HG03045 (cell line): Measurements from ENCODE around the gene PANK4.
A peak's percentile ranks its signal among the peaks of the same experiment; 100 is the strongest.
"Not testable (repeated sequence)": the region's sequence is repeated elsewhere in the genome, so short reads cannot be mapped to it uniquely, and the experiment has no call there.

ENCODE experiments used
- ATAC-seq: cut with Tn5 transposase; IDR thresholded peaks from one replicate; pipeline ENCODE4 v1.9.1; 2021; ENCODE audit warnings: mild to moderate bottlenecking, moderate library complexity; ENCODE audit not compliant: unreplicated experiment

The PANK4 gene

DNA sequence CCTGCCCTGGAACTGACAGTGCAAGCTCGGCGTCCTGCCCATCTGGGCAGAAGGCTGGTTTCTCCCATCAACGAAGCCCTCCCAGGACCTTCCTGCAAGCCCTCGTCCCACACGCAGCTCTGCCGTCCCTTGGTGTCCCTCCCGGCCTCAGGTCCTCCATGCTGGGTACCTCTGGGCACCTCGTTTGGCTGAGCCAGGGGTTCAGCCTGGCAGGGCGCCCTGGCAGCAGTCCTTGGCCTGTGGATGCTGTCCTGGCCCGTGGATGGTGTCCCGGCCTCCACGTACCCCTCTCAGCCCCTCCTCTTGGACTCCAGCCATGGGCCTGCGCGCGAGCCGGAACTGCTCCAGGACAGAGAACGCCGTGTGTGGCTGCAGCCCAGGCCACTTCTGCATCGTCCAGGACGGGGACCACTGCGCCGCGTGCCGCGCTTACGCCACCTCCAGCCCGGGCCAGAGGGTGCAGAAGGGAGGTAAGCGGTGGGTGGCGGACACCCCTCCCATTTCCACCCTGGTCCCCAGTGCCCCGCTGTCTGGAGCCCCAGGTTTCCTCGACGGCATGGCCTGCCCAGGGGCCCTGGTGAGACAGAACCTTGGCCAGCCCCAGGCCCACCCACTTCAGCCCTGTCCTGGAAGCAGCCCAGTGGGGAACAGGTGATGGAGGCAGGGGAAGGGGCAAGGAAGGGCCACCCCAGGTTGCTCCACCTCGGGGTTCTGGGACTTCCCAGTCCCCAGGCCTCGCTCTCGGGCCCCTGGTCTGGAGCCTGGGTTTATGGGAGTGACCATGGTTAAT lies 33.3 kb upstream of the PANK4 start:
- ATAC-seq, result no peak

DNA sequence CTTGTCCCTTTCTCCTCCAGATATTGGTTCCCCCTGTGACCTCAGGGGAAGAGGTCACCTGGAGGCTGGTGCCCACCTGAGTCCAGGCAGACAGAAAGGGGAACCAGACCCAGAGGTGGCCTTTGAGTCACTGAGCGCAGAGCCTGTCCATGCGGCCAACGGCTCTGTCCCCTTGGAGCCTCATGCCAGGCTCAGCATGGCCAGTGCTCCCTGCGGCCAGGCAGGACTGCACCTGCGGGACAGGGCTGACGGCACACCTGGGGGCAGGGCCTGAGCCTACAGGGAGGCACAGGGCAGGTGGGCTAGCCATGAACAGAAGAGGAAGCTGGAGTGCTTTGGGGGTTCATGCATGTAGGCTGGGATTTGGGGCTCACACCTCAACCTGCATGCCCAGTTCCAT lies 32.5 kb upstream of the PANK4 start:
- no peak for ATAC-seq

DNA sequence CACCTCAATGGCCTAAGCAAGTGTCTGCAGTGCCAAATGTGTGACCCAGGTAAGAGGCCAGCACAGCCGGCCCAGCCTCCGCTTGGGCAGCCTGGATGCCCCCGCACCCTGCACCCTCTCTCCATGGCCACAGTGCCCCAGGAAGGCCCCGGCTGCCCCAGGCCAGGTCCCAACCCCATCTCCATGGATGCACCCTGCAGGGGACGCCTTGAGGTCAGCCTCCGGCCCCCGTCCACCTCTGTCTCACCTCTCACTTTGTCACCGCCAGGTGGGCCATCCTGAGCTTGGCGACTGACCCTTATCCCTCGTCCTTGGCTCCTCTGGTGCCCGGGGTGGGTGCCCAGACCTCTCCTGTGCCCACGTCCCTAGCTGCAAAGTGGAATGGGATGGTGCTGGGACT lies 32.0 kb upstream of the PANK4 start:
- no peak for ATAC-seq

DNA sequence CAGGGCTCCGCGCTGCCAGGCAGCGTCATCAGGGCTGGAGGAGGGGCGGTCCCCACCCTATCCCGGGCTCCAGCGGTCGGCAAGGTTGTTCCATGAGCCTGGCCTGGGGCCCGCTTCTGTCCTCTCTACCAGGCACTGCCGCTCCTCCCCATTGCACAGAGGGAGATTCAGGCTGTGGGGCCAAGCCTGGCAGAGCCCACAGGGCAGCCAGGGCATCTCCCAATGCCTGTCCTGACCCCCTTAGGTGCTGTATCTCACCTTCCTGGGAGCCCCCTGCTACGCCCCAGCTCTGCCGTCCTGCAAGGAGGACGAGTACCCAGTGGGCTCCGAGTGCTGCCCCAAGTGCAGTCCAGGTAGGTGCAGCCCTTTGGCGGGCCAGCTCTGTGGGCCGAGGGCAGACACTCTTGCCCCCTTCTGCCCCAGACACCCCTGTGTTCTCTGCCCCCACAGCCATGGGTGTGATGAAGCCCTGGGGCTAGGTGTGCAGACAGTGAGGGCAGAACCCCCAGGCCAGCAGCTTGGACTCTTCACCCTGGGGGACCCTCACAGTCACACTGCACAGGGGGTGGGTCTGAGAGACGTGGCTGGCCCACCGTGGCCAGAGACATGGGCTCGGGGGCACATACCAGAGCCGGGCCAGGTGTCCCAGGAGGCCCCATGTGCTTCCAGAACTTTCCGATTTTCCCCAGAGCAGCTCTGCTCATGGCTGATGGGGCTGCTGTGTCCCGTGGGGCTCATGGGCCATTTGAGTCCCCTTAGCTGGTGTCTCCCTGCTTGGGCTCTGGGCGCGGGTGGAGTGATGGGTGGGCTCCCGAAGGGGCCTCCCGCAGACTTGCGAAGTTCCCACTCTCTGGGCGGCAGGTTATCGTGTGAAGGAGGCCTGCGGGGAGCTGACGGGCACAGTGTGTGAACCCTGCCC lies 31.3 kb upstream of the PANK4 start:
- ATAC-seq, result no peak

DNA sequence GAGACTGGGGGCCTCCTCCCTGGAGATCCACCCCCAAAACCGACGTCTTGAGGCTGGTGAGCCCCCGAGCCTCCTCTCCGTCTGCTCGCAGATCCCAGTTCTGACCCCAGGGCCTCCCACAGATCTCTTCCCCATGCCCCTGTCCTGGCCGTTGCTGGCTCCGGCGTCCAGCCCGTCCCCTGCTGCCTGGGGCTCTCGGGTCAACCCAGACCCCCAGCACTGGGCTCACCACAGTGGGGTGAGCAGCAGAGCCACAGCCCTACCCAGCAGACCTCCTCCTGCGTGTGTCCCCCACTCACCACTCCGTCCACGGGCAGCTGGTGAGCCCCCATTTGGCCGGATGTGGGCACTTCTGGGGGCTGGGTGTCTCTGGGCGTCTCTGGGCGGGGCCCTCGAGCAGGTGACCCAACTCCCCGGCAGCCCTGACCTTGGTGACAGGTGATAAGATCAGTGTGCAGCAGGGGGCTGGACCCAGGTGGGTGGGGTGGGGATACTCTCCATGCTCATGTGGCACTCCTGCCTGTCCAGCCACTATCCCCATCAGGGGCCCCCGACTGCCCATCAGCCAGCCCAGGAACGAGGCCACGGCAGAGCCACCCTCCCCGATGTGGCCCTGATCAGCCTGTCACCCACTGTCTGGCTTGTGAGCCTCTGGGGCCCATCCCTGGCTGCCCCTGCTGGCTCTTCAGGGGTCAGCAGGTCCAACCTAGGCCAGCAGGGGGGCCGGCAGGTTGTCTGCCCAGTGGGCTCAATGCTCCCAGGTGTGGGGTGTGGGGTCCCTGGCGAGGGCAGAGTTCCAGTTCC lies 30.5 kb upstream of the PANK4 start:
- no peak for ATAC-seq

DNA sequence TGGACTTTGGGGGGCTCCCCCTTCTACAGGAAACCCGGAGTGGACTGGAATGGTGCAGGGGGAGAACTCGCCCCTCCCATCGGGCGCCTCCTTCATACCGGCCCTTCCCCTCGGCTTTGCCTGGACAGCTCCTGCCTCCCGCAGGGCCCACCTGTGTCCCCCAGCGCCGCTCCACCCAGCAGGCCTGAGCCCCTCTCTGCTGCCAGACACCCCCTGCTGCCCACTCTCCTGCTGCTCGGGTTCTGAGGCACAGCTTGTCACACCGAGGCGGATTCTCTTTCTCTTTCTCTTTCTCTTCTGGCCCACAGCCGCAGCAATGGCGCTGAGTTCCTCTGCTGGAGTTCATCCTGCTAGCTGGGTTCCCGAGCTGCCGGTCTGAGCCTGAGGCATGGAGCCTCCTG lies 29.9 kb upstream of the PANK4 start, which contains the start of gene TNFRSF14:
TSS of gene TNFRSF14 (plus strand) at position 95 of the 401 bp plus-strand sequence. CDS start at position 389, 294 bp downstream.
- no peak for ATAC-seq

DNA sequence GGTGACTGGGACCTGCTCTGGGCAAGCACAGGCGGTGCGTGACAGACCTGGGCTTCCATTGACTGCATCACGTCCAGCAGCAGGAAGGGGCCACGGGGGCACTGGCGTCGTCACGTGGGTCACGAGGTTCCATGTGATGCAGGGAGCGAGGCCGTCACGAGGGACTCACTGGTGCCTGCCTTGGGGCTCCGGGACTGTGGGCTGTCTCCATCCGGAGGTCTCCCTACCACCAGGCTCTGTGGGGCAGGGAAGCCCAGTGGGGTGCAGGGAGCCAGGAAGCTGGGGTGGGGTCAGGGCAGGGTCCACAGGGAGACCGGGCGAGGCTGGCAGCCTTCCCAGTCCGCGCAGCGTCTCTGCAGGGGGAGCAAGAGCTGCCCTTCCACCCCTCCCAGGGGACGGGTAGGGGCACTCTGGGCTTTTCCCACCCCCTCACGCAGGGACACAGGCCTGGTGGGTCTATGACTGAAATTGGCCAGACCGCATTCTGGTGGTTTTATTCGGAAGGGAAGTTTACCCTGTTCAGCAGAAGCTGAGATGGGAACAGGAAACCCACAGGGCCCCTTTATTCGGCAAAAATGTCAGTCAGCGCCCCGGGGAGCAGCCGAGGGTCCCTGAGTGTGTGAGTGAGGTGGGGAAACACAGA lies 29.4 kb upstream of the PANK4 start:
- ATAC-seq, result no peak

DNA sequence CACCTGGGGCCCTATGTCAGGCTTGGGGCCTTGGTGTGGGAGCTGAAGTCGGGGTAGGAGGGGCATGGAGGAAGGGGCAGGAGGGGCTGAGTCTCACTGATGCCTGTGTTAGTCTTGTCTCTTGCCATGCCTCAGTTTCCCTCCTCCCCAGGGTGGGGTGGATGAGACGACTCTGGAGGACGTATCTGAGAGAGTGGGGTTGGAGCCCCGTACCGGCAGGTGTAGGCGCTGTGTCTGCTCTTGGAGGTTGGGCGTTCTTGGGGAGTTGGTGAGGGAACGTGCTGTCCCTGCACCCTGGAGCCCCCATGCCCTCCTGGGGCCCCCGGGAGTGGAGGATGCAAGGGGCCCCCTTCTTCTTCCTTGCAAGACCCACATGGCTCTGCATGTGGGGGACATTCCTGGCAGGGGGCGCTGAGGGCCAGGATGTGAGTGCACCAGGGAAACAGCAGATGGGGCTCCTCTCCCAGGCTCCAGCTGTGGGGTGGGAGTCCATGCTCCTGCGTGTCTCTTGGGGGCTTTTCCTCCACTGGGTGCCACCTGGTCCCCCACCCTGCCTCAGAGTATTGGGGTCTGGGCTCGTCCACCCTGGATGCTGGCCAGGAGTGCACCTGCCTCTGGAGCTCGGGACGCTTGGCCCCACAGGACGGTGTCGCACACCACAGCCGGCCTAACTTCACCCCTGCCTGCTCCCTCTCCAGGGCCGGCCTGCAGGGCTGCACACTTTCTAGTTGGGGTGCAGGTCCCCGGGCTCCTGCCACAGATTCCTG lies 28.4 kb upstream of the PANK4 start:
- no peak for ATAC-seq

DNA sequence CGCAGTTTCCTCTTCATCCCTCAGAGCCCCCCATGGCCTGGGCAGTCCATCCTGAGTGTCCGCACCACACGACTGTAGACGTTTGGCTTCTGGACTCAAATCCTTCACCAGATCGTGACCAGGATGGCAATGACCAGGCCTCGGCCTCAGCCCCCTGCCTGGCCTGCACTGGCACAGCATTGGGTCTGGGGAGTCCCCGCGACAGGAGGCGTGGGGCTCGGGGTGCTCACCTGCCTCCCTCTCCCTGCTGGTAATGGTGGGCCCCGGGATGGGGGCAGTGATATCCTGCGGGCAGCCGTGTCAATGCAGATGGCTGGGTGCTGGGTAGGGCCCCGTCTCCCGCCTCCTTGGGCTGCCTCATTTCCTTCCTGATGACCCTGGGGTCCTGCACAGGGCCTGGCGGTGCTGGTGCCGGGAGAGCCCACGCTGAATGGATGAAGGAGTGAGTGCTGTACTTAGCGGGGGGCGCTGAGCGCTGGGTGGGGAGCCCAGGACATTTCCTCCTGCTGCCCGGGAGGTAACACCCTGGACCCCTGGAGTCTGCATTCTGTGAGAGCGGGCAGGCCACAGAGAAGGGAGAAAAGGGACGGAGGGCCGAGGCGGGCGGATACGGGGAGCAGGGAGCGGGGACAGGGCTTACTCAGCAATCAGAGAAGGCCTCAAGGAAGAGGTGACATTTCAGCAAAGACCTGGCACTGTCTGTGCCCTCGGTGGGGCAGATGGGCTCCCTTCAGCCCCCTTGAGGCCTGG lies 27.6 kb upstream of the PANK4 start:
- ATAC-seq, result no peak

DNA sequence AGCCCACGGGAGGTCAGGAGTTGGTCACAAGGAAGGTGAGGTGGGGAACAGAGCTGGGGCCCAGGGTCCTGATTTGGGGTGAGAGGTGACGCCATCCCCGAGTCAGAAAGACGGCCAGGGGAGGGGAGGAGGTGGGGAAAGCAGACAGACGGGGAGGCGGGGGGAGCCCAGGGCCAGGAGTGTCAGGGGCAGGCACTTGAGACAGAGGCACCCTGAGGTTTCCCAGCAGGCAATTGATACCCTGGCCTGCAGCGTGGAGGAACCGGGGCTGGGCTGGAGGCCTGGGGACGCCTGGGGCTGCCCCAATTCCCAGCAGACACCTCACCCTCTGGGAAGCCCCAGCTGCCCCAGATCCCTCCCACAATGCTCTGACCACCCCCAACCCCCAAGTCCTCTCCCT lies 26.7 kb upstream of the PANK4 start:
- not testable (repeated sequence) for ATAC-seq

DNA sequence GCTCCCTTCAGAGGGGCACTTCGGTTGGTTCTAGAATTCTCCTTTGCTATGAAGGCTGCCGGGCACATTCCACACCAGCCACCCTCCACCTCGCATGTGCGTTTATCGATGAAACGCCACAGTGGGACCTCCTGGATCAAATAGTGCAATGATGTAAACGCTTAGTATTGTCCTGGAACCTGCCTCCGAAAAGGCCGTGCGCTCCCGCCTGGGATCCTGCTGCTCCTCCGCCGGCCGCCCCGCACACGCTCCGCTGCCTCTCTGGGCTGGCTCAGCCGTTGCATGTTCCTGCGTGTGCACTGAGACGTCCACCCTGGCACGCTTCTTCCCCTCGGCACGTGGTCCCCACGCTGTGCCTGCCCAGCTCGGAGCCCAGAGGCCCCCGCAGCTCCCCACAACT lies 25.8 kb upstream of the PANK4 start:
- ATAC-seq, result no peak

DNA sequence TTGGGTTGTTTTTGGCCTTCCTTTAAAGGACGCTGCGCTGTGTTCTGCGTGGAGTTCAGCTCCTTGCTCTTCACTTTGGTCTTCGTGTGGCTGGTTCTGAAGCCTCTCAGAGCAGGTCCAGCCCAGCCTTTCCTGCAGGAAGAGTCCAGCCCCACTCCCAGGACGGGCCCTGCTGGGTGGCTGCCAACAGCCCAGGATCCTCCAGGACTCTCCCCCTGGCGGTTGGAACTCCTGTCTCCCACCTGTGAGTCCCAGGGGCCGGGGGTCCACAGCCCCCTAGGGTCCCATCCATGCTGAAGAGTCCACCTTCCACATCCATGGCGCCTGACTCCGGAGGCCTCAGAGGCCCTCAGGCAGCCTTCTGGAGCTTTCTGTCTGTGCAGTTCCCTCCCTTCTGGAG lies 25.1 kb upstream of the PANK4 start:
- ATAC-seq, result not testable (repeated sequence)

DNA sequence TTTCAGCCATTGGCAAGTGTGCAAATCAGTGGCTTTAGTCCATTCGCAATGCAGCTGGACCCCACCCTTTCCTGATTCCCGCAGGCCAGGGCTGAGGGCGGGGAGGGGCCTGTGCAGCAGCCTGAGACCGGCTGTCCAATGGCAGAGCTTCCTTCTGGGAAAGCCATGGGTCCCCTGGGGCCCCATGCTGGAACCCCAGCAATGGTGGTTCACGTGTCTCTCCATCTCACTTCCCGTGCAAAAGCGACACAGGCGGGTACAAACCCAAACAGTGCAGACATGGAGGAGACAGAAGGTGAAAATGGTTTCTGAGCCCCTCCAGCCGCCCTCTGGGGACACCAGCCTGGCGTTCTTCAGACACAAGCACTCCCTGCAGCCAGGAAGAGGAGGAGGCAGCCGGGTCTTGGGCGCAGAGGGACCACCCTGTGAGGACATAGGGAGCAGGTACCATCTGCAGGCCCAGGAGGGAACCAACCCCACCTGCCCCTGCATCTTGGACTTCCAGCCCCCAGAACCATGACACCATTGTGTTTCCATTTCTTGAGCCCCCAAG lies 24.0 kb upstream of the PANK4 start:
- not testable (repeated sequence) for ATAC-seq

DNA sequence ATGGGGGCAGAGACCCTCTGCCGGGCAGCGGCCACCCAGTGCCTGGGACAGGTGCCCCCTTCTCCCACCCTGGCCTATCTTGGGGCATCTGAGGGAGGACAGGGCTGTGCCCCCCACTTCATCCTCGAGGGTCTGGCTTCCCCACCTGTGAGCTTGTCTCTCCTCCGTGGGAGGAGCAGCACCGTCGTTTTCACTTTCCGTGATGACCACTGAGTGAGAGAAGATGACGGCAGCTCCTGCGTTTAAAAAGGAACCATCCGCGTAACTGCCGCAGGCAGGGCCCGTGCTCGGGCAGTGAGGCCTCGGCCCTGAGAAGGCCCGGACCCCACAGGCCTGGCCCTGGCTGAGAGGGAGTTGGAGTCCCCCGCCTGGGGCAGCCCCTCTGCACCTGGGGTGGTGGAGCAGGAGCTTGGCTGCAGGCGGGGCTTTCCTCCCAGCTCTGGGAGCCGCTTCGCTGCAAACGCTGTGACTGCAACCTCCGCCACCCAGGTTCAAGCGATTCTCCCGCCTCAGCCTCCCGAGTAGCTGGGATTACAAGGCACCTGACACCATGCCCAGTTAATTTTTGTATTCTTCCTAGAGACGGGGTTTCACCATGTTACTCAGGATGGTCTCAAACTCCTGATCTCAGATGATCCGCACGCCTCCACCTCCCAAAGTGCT lies 23.1 kb upstream of the PANK4 start:
- ATAC-seq, result not testable (repeated sequence)

DNA sequence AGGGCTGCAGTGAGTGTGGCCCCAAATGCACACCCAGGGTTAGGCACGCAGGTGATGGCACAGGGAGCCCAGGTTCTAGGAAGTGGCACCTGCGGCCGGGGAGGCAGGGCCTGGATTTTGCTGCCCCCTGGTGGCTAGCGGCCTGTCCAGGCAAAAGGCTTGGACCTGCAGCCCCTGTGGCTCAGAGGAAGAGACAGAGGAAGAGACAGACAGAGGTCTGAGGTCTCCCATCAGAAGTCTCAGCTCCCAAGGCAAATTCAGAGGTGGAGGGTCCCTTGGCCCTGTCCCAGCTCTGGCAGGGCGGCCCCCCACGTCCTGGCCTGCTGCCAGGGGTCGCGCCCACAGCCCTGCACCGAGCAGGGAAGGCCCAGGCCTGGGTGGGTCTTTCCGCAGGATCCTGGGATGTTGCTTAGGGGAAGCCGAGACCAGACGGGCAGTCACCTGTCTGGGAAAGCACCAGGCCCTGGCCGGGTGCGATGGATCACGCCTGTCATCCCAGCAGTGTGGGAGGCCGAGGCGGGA lies 21.7 kb upstream of the PANK4 start:
- ATAC-seq, result peak; percentile 15

DNA sequence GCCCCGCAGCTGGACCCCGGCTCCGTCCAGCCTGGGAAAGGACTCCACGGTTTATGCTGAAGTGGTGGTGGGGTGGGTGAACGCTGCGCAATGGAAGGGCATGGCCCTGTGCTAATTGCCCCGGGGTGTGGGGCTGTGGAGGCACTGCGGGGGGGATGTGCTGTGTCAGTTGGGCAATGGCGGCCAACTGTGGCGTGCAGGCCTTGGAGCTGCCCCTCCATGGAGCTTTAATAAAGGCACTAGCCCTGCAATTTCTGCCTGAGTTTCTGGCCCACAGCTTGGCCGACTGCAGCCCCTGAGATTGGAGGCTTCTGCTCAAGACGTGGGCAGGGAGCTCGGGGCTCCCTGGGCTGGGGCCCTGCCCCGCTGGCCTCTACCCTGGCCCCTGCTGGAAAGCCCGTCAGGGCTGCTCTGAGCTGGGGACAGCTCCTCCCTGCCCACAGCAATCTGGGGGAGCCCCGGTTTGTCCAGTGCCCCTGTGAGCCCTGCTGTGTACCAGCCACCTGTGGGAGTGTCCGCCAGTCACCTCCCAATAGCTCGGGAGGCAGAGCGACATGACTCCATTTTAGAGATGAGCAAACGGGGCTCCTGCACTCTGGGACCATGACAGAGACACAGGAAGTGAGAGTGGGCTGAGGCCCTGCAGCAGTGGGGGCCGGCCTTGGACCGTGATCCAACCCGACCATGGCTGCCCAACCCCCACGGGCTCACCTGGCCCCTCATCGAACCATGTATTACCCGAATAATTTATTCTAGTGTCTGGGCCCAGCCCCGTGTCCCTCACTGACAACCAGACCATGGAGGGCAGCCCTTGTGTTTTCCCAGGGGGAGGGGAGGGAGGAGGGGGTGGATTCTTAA lies 21.0 kb upstream of the PANK4 start:
- ATAC-seq, result no peak
